CD4-positive, alpha-beta T cell treated with Interleukin-21 for 1 hour (primary cell): Measurements from ENCODE around the gene FMO5.
"Not testable (repeated sequence)": the region's sequence is repeated elsewhere in the genome, so short reads cannot be mapped to it uniquely, and the experiment has no call there.

Source experiments
- DNase-seq: peaks from one replicate; pipeline ENCODE4 v3.0.0-alpha.2; 2020

Gene FMO5, protein sequence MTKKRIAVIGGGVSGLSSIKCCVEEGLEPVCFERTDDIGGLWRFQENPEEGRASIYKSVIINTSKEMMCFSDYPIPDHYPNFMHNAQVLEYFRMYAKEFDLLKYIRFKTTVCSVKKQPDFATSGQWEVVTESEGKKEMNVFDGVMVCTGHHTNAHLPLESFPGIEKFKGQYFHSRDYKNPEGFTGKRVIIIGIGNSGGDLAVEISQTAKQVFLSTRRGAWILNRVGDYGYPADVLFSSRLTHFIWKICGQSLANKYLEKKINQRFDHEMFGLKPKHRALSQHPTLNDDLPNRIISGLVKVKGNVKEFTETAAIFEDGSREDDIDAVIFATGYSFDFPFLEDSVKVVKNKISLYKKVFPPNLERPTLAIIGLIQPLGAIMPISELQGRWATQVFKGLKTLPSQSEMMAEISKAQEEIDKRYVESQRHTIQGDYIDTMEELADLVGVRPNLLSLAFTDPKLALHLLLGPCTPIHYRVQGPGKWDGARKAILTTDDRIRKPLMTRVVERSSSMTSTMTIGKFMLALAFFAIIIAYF

GRCh38 chr1:147225193-147225730 lies at the start of gene FMO5:
Gene FMO5, minus strand, starts transcription at chr1:147225339. Its CDS starts 310 bp downstream, at chr1:147225029.
- DNase-seq, result peak; percentile 58

GRCh38 chr1:147273409-147274336 lies 48.5 kb upstream of the FMO5 start:
- DNase-seq, result peak; percentile 61

DNA sequence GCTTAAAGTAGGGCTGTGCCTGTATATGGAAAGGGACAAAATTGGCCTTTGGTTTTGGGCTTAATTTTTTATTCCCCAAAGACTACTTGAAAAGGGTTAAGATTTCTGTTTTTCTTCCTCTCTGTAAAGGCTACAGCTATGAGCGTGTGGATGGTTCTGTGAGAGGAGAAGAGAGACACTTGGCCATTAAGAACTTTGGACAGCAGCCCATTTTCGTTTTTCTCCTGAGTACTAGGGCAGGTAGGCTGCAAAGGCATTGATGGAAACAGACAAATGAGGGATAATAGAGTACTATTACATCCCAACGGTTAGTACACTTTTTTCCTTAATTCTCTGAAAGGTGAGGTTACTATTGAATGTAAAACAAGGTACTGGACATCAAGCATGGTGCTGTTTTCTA lies 46.9 kb upstream of the FMO5 start:
- no peak for DNase-seq

DNA sequence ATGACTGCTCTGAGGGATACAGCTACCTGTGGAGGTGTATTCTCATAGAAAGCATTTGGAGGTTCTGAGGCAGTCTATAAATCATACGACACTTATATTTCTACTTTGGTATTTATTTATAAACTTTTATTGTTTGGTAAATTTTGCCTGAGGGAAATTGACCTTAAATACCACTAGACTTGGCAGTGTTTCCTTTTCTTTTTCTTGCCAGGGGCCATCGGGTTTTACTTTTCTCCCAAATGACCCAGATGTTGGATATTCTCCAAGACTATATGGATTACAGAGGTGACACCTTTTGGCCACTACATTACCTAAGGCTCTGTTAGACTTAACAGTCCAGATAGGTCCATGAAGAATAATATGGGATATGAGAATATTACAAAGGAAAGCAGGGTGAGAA lies 45.6 kb upstream of the FMO5 start:
- no peak for DNase-seq

- DNase-seq, result no peak
These were observed 42.6 kb upstream of the FMO5 start for GRCh38 chr1:147267711-147268110.

- no peak for DNase-seq
These were observed 41.2 kb upstream of the FMO5 start for GRCh38 chr1:147266381-147266780.

DNA sequence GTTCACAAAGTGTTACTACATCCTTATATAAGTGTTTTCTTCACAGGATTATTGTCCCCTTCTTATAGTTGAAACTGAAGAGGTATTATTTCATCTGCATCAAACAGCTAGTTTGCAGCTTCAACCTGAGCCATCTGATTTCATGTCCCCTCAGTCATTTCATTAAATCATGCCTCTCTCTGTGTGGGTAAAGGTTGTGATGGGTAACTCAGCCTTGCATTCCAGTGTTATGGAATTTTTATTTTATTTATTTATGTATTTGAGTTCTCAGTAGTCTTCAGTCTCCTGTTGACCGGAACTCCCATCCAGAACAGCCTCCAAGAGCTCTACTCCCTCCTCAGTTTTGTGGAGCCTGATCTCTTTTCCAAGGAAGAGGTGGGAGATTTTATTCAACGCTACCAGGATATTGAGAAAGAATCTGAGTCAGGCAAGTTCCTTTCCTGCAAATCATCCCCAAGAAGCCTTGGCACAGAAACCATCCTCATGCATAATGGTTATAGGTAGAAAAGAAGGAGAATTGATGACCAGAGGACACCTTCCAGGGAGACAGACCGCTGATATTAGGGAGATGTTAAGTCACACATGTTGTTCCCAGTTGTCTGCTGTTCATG lies 39.1 kb upstream of the FMO5 start:
- no peak for DNase-seq

GRCh38 chr1:147260956-147261355 lies 35.8 kb upstream of the FMO5 start:
- DNase-seq, result no peak

DNA sequence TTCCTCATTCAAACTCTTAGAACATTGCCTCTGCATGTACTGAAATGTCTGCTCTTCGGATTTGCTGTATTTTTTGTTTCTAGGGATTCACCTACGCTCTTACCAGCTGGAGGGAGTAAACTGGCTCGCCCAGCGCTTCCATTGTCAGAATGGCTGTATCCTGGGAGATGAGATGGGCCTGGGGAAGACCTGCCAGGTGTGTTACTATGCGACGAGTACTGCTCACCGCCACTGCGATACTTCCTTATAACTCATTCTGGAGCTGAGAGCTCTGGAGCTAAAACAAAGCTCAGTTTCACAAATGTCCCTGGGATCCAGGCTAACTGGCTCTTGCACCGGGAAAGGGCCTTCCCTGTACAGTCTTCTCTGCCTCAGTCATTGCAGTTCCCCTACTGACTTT lies 27.4 kb upstream of the FMO5 start:
- DNase-seq, result no peak

- no peak for DNase-seq
These were observed 22.6 kb upstream of the FMO5 start for GRCh38 chr1:147247656-147248238.

DNA sequence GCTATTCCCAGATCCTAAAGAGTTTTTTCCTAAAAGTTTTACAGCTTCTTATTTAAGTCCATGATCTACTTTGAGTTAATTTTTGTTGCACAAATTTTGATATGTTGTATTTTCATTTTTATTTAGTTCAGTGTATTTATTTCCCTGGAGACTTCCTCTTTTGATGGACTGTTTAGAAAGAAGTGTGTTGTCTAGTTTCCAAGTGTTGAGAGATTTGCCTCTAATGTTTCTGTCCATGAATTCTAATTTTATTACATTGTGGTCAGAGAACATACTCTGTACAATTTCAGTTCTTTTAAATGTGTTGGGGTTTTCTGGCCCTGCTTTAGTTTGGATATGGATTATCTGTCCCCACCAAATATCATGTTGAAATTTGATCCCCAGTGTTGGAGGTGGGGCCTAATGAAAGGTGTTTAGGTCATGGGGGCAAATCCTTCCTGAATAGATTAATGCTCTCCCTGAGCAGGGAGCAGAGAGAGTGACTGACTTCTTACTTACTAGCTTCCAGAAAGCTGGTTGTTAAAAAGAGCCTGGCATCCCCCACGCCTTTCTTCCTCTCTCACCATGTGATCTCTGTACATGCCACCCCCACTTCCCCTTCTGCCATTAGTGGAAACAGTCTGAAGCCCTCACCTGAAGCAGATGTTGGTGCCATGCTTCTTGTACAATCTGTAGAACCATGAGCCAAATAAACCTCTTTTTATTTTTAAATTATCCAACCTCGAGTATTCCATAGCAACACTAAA lies 21.9 kb upstream of the FMO5 start:
- DNase-seq, result no peak

- DNase-seq, result no peak
These were observed 21.0 kb upstream of the FMO5 start for GRCh38 chr1:147246044-147246690.

GRCh38 chr1:147245586-147246021 lies 20.5 kb upstream of the FMO5 start:
- DNase-seq, result no peak

GRCh38 chr1:147245129-147245528 lies 20.0 kb upstream of the FMO5 start:
- no peak for DNase-seq

DNA sequence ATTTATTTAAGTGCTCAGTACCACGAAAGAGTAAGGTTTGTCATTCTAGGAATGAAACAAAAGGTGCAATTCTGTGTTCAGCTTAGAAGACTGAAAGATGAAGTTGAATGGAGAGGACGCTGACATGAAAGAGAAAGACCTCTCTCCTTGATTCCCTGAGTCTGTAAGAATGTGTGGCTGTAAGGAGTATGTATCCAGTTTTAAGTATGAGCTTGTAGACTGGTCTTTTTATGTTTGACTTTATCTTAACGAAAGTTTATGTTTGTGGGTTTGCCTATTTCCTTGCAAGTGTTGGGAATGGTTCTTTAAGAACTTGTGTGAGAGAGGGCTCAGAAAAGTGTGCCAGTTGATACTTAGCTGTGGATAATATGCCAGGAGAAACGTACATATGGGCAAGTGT lies 18.7 kb upstream of the FMO5 start:
- no peak for DNase-seq

- DNase-seq, result peak; percentile 23
These were observed 18.1 kb upstream of the FMO5 start for GRCh38 chr1:147243228-147243685.

DNA sequence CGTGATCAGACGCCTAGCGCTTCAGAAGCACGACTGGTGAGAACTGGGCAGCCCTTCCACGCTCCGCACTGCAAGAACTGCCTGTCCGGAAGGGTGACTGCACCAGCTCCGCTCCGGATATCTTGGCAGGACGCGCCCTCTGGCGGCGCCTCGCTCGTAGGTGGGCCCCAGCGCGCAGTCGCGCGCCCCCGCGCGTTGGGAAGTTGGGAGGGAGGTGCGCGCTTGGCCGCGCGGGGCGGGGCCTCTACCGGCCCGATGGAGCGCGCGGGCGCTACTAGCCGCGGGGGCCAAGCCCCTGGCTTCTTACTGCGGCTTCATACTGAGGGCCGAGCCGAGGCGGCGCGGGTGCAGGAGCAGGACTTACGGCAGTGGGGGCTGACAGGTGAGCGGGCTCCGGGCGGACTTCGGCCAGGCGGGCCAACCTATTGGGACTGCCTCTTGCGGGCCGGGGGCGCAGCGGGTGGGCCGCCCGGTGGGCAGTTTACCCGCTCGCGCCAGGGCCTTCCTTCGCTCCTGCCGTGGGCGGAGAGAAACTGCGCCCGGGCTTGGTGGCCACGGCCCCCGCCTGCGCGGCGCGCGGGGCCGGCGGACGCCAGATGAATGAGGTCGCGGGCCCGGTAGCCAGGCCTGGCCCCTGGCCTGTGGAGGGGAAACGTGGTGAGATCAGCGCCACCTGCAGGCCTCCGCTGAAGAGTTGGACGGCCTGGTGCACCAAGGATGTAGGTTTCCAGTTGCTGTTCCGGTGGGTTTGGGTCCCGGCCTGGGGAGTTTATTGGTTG lies 17.5 kb upstream of the FMO5 start, which contains the start of gene CHD1L:
Gene CHD1L, plus strand, starts transcription at position 236 of the 779 bp plus-strand sequence. Its CDS starts 20 bp downstream, at position 256.
- peak; percentile 95 for DNase-seq

- no peak for DNase-seq
These were observed 16.9 kb upstream of the FMO5 start for GRCh38 chr1:147241934-147242448.

- not testable (repeated sequence) for DNase-seq
These were observed 15.1 kb upstream of the FMO5 start for GRCh38 chr1:147240131-147240721.
